AG04449 (cell line): Measurements from ENCODE around the gene OR2B2.

Experiments
- CTCF ChIA-PET: fragments of 350-600 bp; formaldehyde crosslinking; extraction: SDS; loops from one replicate; lab custom pipeline; 2021; ENCODE audit warnings: antibody characterized with exemption; lab: Yijun Ruan, JAX
- POLR2A ChIA-PET: fragments of 400-600, 350-600 bp; formaldehyde crosslinking; extraction: SDS; loops from one replicate; lab custom pipeline; 2020; ENCODE audit warnings: antibody characterized with exemption, inconsistent platforms; lab: Yijun Ruan, JAX
- DNase-seq: peaks from one replicate; pipeline ENCODE4 v3.0.0-alpha.2; 2010; ENCODE audit warnings: low read depth, low spot score
- H3K4me3 ChIP-seq: 2 replicates; pipeline ENCODE4 v1.5.1; 2011; ENCODE audit warnings: low read depth, mild to moderate bottlenecking, control low read depth, low read length
- TF ChIP-seq, protein P1 (sequence below): IDR thresholded peaks from one replicate; pipeline ENCODE4 v1.5.1; 2011; ENCODE audit warnings: mild to moderate bottlenecking, moderate library complexity, low read length, control low read depth, inconsistent platforms; ENCODE audit not compliant: insufficient read depth; ENCODE audit errors: missing control alignments

Gene OR2B2

DNA sequence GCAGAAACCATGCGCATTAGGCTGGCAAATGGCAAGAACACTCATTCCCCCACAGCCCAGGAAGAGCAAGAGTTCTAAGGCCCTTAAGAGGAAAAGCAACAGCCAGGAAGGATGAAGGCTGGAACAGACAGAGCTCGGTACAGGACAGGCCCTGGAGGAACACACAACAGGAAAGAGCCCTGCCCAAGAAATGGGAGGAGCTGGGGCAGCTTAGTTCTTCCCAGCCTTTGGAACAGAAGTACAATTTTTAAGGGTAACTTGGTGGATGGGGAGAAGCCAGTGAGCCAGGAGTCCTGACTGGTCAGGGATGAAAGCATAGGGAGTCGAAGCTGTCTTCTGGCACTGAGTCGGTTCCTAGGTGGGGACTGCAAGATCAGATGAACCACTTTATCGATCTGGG, 32.4 kb downstream of the OR2B2 start:
- TF ChIP-seq, protein P1, sequence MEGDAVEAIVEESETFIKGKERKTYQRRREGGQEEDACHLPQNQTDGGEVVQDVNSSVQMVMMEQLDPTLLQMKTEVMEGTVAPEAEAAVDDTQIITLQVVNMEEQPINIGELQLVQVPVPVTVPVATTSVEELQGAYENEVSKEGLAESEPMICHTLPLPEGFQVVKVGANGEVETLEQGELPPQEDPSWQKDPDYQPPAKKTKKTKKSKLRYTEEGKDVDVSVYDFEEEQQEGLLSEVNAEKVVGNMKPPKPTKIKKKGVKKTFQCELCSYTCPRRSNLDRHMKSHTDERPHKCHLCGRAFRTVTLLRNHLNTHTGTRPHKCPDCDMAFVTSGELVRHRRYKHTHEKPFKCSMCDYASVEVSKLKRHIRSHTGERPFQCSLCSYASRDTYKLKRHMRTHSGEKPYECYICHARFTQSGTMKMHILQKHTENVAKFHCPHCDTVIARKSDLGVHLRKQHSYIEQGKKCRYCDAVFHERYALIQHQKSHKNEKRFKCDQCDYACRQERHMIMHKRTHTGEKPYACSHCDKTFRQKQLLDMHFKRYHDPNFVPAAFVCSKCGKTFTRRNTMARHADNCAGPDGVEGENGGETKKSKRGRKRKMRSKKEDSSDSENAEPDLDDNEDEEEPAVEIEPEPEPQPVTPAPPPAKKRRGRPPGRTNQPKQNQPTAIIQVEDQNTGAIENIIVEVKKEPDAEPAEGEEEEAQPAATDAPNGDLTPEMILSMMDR, result no peak
- ChIA-PET POLR2A (interaction anchor here (1.4 kb wide), 1 partner anchor 11 kb away, joined by 7 read pairs; a partner anchor contains a TSS), CTCF (interaction anchor here (1.0 kb wide), 1 partner anchor 17 kb away, joined by 3 read pairs; no protein-coding TSS in a partner anchor)
- no peak for DNase-seq
- no peak overlapping the region for H3K4me3 ChIP-seq

DNA sequence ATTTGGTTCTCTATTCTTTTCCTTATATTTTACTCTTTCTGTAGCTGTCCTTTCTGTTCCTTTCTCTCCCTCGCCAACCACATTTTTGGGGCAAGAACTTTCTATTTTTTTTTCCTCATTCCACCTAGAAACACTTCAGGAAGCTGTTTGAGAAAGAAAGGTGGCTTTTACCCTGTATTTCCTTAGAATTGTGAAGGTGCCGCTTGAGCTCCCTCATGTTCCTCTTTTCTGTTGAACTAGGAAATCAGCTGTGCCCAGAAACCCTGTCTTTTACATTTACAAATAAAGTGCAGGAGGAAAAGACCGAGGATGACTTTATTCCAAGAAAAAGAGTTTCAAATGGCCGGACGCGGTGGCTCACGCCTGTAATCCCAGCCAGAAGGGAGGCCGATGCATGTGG, 38.2 kb downstream of the OR2B2 start:
- no peak for DNase-seq
- TF ChIP-seq, protein P1, result no peak
- CTCF ChIA-PET, result interaction anchor here (1.0 to 3.5 kb wide), 5 partner anchors 9 to 59 kb away, joined by 3 to 12 read pairs (median 4); a partner anchor contains a TSS
- peak overlapping the region; percentile 66; the same call in 1 of the 2 replicates for H3K4me3 ChIP-seq
- POLR2A ChIA-PET, result interaction anchor here (1.0 to 5.5 kb wide), 6 partner anchors 9 to 727 kb away, joined by 3 to 96 read pairs (median 14); a partner anchor contains a TSS

DNA sequence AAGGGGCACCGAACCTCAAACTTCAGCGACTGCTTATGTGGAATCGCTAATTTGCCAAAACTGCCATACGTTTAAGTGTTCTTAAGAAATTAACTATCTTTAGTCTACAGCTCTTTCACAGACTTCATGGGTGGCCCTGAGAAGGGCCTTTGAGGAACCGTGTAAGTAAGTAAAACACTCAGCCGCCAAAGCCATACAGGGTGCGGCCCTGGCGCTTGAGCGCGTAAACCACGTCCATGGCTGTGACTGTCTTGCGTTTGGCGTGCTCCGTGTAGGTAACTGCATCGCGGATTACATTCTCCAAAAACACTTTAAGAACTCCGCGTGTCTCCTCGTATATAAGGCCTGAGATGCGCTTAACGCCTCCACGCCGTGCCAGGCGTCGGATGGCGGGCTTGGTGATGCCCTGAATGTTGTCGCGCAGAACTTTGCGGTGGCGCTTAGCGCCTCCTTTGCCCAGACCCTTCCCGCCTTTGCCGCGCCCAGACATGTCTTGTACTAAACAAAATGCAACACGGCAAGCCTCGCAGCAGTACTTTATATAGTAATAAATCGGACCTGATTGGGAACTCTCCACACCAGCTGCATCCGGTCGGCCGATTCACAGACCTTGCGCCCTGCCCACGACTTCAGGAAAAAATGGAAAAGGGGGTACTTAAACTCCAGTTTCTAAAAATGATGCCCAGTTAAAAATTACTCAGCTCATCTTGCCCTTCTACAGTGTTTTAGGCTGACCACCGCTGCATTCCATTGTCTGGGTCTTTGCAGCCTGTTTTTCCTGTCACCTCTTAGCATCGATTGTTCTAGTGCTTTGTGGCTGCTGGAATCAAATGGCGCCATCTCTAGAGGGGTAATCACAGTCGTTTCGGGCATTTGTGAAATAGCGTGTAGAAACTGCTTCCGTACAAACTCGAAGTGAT, 38.9 kb downstream of the OR2B2 start:
- TF ChIP-seq, protein P1, result no peak
- no peak for DNase-seq
- ChIA-PET CTCF (interaction anchor here (1.0 to 4.6 kb wide), 8 partner anchors 8 to 58 kb away, joined by 3 to 27 read pairs (median 4); a partner anchor contains a TSS), POLR2A (interaction anchor here (1.0 to 5.5 kb wide), 10 partner anchors 8 to 1749 kb away, joined by 3 to 96 read pairs (median 14); a partner anchor contains a TSS)
- peak overlapping the region; percentile 66 for H3K4me3 ChIP-seq

DNA sequence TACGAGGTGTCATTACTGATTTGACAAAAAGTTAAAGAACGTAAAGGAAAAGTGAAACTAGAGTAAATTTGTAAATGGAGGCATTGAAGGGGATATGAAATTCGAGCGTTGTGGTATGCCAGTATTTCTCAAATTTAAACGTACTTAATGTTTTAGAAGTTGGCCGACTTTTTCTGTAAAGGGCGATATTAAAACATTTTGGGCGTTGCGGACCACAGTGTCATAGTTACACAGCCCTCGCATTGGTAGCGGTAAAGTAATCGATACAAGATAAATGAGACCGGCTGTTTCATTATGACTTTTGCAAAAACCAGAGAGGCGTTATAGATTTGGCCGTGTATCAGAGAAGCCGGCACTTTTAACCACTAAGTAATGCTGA, 39.6 kb downstream of the OR2B2 start:
- POLR2A ChIA-PET, result interaction anchor here (1.0 to 5.5 kb wide), 15 partner anchors 10 to 1852 kb away, joined by 3 to 96 read pairs (median 6); a partner anchor contains a TSS
- CTCF ChIA-PET, result interaction anchor here (0.9 to 4.6 kb wide), 8 partner anchors 9 to 58 kb away, joined by 3 to 27 read pairs (median 4); a partner anchor contains a TSS
- TF ChIP-seq, protein P1, result no peak
- peak overlapping the region; percentile 66 for H3K4me3 ChIP-seq
- no peak for DNase-seq

DNA sequence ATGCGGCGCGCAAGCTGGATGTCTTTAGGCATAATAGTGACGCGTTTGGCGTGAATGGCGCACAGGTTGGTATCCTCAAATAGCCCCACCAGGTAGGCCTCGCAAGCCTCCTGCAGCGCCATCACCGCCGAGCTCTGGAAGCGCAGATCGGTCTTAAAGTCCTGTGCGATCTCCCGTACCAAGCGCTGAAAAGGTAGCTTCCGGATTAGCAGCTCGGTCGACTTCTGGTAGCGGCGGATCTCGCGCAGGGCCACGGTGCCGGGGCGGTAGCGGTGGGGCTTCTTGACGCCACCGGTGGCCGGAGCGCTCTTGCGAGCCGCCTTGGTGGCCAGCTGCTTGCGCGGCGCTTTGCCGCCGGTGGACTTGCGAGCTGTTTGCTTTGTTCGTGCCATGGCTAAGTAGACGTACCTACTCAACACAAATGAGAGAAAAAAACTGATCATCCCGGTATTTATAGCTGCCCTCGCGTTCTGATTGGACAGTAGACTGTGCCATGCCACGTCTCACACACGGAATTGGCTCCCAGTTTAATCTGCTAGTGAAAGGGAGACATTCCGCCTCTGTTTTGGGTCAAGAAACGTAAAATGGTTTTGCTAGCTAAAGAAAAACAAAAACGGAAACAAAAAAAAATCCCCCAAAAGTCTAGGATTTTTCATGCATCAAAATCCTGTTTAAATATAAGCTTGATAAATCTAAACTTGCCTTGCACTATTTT, 40.1 kb downstream of the OR2B2 start:
- ChIA-PET CTCF (interaction anchor here (0.9 to 4.6 kb wide), 8 partner anchors 8 to 57 kb away, joined by 3 to 27 read pairs (median 4); a partner anchor contains a TSS), POLR2A (interaction anchor here (0.7 to 5.5 kb wide), 19 partner anchors 11 to 1851 kb away, joined by 3 to 96 read pairs (median 6); a partner anchor contains a TSS)
- H3K4me3 ChIP-seq, result peak overlapping the region; percentile 66
- peak; percentile 88 for DNase-seq
- TF ChIP-seq, protein P1, result peak; percentile 36
